NT2/D1 (cell line): Measurements from ENCODE around the gene ELMO1.

ENCODE experiments used
- DNase-seq: peaks from one replicate; pipeline ENCODE4 v3.0.0-alpha.2; 2011; ENCODE audit warnings: low read depth, low spot score
- H3K27me3 ChIP-seq: 2 replicates; pipeline ENCODE4 v1.6.0; 2011; ENCODE audit warnings: mild to moderate bottlenecking; ENCODE audit not compliant: insufficient read length, insufficient read depth
- H3K36me3 ChIP-seq: 2 replicates; pipeline ENCODE4 v1.6.1; 2011; ENCODE audit warnings: mild to moderate bottlenecking, low read length, mixed read lengths; ENCODE audit not compliant: insufficient read depth, insufficient read length
- H3K4me1 ChIP-seq: 2 replicates; pipeline ENCODE4 v1.5.1; 2011; ENCODE audit not compliant: insufficient read depth, insufficient read length
- H3K4me3 ChIP-seq: 2 replicates; pipeline ENCODE4 v1.5.1; 2011; ENCODE audit warnings: low read depth; ENCODE audit not compliant: insufficient read length
- H3K9ac ChIP-seq: 2 replicates; pipeline ENCODE4 v1.6.0; 2011; ENCODE audit warnings: low read depth; ENCODE audit not compliant: insufficient read length
- H3K9me3 ChIP-seq: 2 replicates; pipeline ENCODE4 v1.5.1; 2011; ENCODE audit warnings: mild to moderate bottlenecking, low read length; ENCODE audit not compliant: insufficient read depth
- SUZ12 ChIP-seq: IDR thresholded peaks from 2 replicates; pipeline ENCODE4 v1.6.1; 2011; ENCODE audit not compliant: insufficient read length, insufficient read depth; ENCODE audit errors: extremely low read depth
- YY1 ChIP-seq: IDR thresholded peaks from 2 replicates; pipeline ENCODE4 v1.6.1; 2011; ENCODE audit not compliant: insufficient read length, insufficient read depth
- ZNF274 ChIP-seq: IDR thresholded peaks from 2 replicates; pipeline ENCODE4 v1.6.1; 2011; ENCODE audit warnings: mild to moderate bottlenecking, low read depth, low read length

The ELMO1 gene

GRCh38 chr7:37405128-37405527, 43.5 kb downstream of the ELMO1 start:
- Histone ChIP-seq H3K36me3 (no peaks in the 10 kb centered on the region), H3K4me3 (no peak overlapping the region), H3K9ac (no peak overlapping the region), H3K27me3 (no peaks in the 10 kb centered on the region), H3K9me3 (peaks cover 6% of the 10 kb centered on the region; the same call in 1 of the 2 replicates), H3K4me1 (no peaks in the 10 kb centered on the region)
- TF ChIP-seq YY1 (no peak), ZNF274 (no peak), SUZ12 (no peak)
- no peak for DNase-seq

GRCh38 chr7:37399876-37400421, 48.7 kb downstream of the ELMO1 start:
- Histone ChIP-seq H3K27me3 (no peaks in the 10 kb centered on the region), H3K4me3 (no peak overlapping the region), H3K9ac (no peak overlapping the region), H3K36me3 (no peaks in the 10 kb centered on the region), H3K4me1 (no peaks in the 10 kb centered on the region), H3K9me3 (peaks cover 6% of the 10 kb centered on the region; the same call in 1 of the 2 replicates)
- DNase-seq = no peak
- no peak for TF ChIP-seq ZNF274
- no peak for TF ChIP-seq YY1
- no peak for TF ChIP-seq SUZ12

GRCh38 chr7:37398403-37398802, 50.3 kb downstream of the ELMO1 start:
- H3K36me3 ChIP-seq = no peaks in the 10 kb centered on the region
- H3K27me3 ChIP-seq = no peaks in the 10 kb centered on the region
- no peaks in the 10 kb centered on the region for H3K4me1 ChIP-seq
- no peak for TF ChIP-seq YY1
- no peak for TF ChIP-seq SUZ12
- peaks cover 6% of the 10 kb centered on the region; the same call in 1 of the 2 replicates for H3K9me3 ChIP-seq
- H3K9ac ChIP-seq = no peak overlapping the region
- DNase-seq = no peak
- H3K4me3 ChIP-seq = no peak overlapping the region

GRCh38 chr7:37395618-37396259, 52.9 kb downstream of the ELMO1 start:
- peaks cover 8% of the 10 kb centered on the region for H3K4me1 ChIP-seq
- H3K27me3 ChIP-seq = no peaks in the 10 kb centered on the region
- no peaks in the 10 kb centered on the region for H3K9me3 ChIP-seq
- H3K36me3 ChIP-seq = no peaks in the 10 kb centered on the region
- TF ChIP-seq YY1 = no peak
- no peak for TF ChIP-seq SUZ12
- TF ChIP-seq ZNF274 = no peak
- no peak for DNase-seq
- no peak overlapping the region for H3K9ac ChIP-seq
- no peak overlapping the region for H3K4me3 ChIP-seq

- no peaks in the 10 kb centered on the region for H3K36me3 ChIP-seq
- no peak overlapping the region for H3K9ac ChIP-seq
- TF ChIP-seq ZNF274 (no peak), YY1 (no peak), SUZ12 (no peak)
- H3K4me3 ChIP-seq = no peak overlapping the region
- no peak for DNase-seq
- peaks cover 9% of the 10 kb centered on the region for H3K4me1 ChIP-seq
- no peaks in the 10 kb centered on the region for H3K9me3 ChIP-seq
- H3K27me3 ChIP-seq = no peaks in the 10 kb centered on the region
Observed at GRCh38 chr7:37394158-37394557, 54.5 kb downstream of the ELMO1 start.

GRCh38 chr7:37393476-37393875, 55.2 kb downstream of the ELMO1 start:
- TF ChIP-seq ZNF274 = no peak
- no peak for TF ChIP-seq SUZ12
- no peak for TF ChIP-seq YY1
- Histone ChIP-seq H3K9me3 (no peaks in the 10 kb centered on the region), H3K4me1 (peaks cover 9% of the 10 kb centered on the region), H3K4me3 (no peak overlapping the region), H3K36me3 (no peaks in the 10 kb centered on the region), H3K9ac (no peak overlapping the region), H3K27me3 (no peaks in the 10 kb centered on the region)
- no peak for DNase-seq

- Histone ChIP-seq H3K36me3 (no peaks in the 10 kb centered on the region), H3K4me1 (peaks cover 9% of the 10 kb centered on the region), H3K27me3 (no peaks in the 10 kb centered on the region), H3K9me3 (no peaks in the 10 kb centered on the region), H3K4me3 (no peak overlapping the region), H3K9ac (no peak overlapping the region)
- no peak for TF ChIP-seq ZNF274
- no peak for TF ChIP-seq YY1
- no peak for TF ChIP-seq SUZ12
- no peak for DNase-seq
Observed at GRCh38 chr7:37392673-37393017, 56.0 kb downstream of the ELMO1 start.
